Effector CD8-positive, alpha-beta T cell (primary cell): ENCODE data around the gene PPRC1.
A peak's percentile ranks its signal among the peaks of the same experiment; 100 is the strongest.
"Not testable (repeated sequence)": the region's sequence is repeated elsewhere in the genome, so short reads cannot be mapped to it uniquely, and the experiment has no call there.

Experiments used
- DNase-seq: peaks from one replicate; lab custom pipeline; 2025; lab: John Stamatoyannopoulos, UW

The PPRC1 gene

DNA sequence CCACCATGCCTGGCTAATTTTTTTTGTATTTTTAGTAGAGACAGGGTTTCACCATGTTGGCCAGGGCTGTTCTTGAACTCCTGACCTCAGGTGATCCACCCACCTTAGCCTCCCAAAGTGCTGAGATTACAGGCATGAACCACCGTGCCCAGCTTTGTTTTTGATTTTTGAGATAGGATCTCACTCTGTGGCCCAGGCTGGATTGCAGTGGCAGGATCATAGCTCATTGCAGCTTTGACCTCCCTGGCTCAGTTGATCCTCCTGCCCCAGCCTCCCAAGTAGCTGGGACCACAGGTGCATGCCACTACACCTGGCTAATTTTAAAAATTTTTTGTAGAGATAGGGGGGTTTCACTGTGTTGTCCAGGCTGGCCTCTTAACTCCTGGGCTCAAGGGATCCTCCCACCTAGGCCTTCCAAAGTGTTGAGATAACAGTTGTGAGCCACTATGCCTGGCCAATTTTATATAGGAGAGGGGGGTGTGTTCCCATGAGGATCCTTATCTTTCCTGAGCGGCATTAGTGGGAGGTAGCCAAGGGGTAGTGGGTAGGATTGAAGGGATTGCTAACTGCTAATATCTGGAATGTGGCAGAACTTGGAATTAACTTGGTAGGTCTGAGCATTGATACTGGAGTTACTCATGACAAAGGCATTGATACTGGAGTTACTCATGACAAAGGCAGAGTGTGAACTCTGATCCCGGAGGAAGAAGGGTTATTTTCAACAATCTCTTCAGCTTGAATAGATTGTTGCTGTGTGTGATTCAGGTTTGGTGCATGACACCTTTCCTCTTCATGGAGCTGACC is 18.3 kb downstream of the PPRC1 start:
- DNase-seq, result no peak

GRCh38 chr10:102151774-102152544 is 19.1 kb downstream of the PPRC1 start, which contains the start of gene NOLC1:
TSS of gene NOLC1 (plus strand) at chr10:102152389. CDS start at chr10:102152411, 22 bp downstream.
- peak; percentile 99 for DNase-seq

DNA sequence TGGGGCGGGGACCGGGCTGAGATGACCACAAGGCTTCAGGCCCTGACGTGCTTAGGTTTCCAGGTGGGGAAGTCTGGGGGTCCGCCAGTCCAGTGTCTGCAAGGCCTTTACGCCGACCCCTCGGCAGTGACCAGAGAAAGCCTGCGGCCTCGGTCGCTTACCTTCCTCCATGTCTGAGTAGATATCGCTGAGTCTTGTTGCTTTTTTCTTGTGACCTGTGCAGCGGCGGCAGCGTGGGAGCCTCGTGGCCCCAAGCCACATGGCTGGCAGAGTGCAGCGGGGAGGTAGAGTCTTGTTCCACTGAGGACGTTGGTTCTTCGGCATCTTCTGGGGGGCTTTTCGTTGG is 19.7 kb downstream of the PPRC1 start:
- DNase-seq, result no peak

DNA sequence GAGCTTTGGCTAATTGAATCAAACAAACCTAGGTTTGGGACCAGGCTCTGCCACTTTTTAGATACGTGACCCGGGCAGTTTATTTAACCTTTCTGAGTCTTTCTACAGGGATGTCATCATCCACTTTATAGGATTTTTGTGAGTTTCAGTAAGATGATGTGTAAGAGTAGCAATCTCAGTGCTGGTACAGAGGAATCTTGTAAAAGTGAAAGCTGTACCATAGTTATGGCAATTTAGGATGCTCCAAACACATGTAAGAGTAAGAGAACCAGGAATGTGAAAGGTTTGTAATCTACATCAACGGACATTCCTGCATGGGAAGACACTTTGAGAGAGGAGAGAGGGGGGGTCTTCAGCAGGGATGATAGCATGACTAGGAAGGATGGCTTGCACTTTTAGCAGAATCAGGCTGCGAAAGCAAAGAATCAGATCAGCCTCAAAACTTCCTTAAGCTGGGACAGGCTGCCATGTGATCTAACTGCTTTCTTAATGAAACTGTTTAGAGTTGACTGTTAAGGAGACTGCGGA is 20.3 kb downstream of the PPRC1 start:
- DNase-seq, result no peak

DNA sequence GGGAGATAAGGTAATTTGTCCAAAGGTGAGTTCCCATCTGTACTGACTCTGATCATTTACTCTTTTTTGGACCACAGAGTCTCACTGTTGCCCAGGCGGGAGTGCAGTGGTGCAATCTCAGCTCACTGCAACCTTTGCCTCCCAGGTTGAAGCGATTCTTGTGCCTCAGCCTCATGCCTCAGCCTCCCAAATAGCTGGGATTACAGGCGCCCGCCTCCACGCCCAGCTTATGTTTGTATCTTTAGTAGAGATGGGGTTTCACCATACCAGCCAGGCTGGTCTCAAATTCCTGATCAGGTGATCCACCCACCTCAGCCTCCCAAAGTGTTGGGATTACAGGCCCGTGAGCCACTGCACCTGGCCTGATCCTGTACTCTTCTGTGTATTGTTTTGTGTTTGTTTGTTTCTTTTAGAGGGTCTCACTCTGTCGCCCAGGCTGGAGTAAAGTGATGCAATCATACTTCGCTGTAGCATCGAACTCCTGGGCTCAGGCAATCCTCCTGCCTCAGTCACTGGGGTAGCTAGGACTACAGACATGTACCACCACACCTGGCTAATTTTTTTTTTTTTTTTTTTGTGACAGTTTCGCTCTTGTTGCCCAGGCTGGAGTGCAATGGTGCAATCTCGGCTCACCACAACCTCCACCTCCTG is 21.8 kb downstream of the PPRC1 start:
- DNase-seq, result no peak

DNA sequence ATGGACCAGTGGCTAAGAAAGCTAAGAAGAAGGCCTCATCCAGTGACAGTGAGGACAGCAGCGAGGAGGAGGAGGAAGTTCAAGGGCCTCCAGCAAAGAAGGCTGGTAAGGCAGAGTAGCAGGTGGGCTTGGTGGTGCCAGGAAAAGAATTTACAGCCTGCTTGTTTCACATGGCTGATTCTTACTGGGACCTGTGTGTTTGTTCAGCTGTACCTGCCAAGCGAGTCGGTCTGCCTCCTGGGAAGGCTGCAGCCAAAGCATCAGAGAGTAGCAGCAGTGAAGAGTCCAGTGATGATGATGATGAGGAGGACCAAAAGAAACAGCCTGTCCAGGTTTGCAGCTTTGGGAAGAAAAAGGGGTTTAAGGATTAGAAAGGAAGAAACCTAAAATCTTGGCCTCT is 24.4 kb downstream of the PPRC1 start:
- no peak for DNase-seq

- no peak for DNase-seq
These were observed 26.3 kb downstream of the PPRC1 start for GRCh38 chr10:102159051-102159597.

GRCh38 chr10:102159831-102160230 is 27.0 kb downstream of the PPRC1 start:
- no peak for DNase-seq

GRCh38 chr10:102163342-102163989 is 30.6 kb downstream of the PPRC1 start:
- no peak for DNase-seq

GRCh38 chr10:102167861-102168260 is 35.0 kb downstream of the PPRC1 start:
- DNase-seq, result no peak

DNA sequence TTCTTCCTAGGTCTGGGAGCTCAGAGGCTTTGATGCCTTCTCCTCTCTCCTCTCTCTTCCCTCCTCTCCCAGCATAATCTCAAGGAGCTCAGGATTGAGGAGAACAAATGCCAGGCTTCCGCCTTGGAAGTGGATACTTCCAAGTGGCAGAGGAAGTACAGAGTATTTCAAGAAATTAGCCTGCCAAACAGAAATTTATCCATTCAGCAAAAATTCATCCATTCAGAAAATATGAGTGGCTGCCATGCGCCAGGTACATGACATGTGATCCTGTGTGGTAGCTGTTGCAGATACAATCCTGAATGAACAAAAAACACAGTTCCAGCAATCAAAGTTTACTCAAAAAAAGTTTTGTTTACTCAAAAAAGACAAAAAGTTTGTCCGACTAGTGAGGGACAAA is 37.8 kb downstream of the PPRC1 start:
- DNase-seq, result no peak

- DNase-seq, result no peak
These were observed 39.4 kb downstream of the PPRC1 start for GRCh38 chr10:102172288-102172687.

DNA sequence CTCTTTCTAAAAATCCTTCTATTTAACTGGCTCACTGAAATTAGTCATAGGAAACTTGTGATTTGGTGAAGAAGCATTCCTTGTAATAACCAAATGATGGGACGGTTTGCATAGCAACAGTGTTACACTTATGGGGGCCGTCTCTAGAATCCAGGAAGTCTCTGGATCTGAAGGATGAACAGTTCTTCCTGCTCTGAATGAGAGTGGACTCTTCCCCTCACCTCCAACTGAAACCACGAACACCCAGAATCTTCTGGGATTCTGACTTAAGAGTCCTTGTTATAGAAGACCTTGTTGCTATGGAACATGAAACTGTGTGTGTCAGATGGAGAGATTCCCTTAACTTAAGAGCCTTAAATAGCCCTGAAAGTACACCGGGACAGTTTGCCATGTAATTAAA is 42.6 kb downstream of the PPRC1 start:
- DNase-seq, result no peak

DNA sequence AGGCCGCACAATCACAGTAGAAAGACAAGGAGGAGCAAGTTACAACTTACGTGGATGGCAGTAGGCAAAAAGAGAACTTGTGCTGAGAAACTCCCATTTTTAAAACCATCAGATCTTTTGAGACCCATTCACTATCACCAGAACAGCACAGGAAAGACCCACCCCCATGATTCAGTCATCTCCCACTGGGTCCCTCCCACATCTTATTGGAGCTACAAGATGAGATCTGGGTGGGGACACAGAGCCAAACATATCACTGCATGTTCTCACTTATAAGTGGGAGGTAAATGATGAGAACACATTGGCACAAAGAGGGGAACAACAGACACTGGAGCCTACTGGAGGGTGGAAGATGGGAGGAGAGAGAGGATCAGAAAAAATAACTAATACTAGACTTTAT is 51.8 kb downstream of the PPRC1 start:
- no peak for DNase-seq

DNA sequence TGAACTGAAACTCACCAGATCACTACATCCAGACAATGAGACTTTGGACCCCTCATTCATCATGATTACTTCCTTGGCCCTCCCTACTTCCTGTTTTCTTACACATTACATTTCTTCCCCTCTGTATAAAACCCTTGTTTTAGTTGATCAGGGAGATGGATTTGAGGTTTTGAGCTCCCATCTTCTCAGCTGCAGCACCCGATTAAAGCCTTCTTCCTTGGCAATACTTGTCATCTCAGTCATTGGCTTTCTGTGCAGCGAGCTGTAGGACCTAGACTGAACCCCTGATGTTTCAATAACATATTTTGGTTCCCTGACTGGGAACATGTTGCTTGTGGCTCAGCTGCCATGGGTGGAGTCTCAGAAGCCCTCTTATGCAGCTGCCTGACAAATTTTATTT is 52.4 kb downstream of the PPRC1 start:
- no peak for DNase-seq

- no peak for DNase-seq
These were observed 53.1 kb downstream of the PPRC1 start for GRCh38 chr10:102185811-102186527.

DNA sequence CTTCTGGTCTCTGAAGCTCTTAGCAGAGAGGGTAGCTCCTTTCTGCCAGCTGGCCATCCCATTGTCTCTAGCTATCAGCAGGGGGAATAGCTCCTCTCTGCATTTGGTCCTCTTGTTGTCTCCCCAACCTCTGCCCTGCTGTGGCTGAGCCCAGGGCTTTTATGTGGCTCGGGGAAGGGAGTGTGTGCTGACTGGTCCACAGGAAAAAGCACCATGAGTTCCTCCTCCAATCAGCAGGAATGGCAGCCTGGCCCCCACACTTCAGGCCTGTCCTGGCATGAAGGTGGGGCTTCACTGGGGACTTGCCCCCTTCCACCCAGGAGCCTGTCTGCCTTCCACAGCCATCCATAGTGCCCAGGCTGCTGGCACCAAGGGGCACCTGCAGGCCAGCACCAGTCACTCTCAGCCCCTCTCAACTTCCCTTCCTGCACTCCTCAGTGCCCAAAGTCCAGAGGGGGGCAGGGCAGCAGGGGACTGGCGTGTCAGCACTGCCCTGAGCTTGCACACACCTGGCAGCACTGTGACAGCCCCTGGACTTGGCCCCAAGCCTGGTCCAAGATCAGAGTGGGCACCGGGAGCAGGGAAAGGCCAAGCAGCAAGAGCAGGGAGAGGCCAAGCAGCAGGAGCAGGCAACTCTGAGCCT is 55.6 kb downstream of the PPRC1 start:
- DNase-seq, result no peak

DNA sequence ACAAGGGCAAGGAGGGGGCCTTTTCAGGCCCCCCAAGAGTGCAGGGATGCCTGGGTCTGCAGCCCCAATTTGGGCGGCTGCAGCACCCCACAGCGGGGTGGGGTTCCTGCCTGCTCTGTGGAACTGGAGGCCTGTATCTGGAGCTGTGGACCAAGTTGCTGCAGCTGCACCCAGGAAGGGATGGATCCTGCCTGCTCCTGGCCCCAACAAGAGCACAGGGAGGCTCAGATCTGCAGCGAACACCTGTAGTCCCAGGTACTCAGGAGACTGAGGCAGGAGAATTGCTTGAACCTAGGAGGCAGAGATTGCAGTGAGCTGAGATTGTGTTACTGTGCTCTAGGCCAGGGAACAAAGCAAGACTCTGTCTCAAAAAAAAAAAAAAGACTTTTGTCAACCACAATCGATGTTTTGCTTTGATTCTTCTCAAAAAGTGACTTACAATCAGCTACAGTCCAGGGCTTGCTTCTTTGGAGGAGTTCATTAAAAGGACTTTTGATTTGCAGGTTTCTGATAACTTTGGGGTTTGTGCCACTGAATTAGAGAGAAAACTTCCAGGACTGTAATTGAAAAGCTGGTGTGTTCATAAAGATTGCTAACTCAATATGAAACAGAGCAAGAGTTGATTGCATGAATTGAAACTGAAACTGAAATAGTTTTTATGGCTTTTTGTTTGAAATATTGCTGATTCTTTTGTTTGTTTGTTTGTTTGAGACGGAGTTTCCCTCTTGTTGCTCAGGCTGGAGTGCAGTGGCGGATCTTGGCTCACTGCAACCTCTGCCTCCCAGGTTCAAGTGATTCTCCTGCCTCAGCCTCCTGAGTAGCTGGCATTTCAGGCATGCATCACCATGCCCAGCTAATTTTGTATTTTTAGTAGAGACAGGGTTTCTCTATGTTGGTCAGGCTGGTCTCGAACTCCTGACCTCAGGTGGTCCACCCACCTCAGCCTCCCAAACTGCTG is 56.4 kb downstream of the PPRC1 start:
- DNase-seq, result not testable (repeated sequence)

GRCh38 chr10:102191956-102192355 is 59.1 kb downstream of the PPRC1 start:
- DNase-seq, result no peak
